Mesenchymal stem cell (in vitro differentiated cells and primary cell): ENCODE results near the gene CFAP100.

Experiments used
- DNase-seq: peaks from one replicate; pipeline ENCODE4 v3.0.0-alpha.2; 2013
- H2AFZ ChIP-seq: one replicate; pipeline ENCODE4 v1.6.1; 2013; ENCODE audit warnings: low read depth, mild to moderate bottlenecking, control low read depth, inconsistent platforms, low read length, moderate library complexity
- H2AK5ac ChIP-seq: 2 replicates; pipeline ENCODE4 v1.6.1; 2013; ENCODE audit warnings: low read length, moderate library complexity, mild to moderate bottlenecking, inconsistent platforms; ENCODE audit not compliant: severe bottlenecking
- H2BK120ac ChIP-seq: one replicate; pipeline ENCODE4 v1.6.1; 2013; ENCODE audit warnings: low read depth, mild to moderate bottlenecking, inconsistent platforms, low read length, moderate library complexity
- H2BK12ac ChIP-seq, 2 experiments: one replicate each; pipeline ENCODE4 v1.6.1; 2013; ENCODE audit warnings: inconsistent platforms in 2 of 2, low read length in 2 of 2, mild to moderate bottlenecking in 2 of 2, moderate library complexity in 2 of 2, control low read depth in 1 of 2
- H2BK15ac ChIP-seq: one replicate; pipeline ENCODE4 v1.6.1; 2013; ENCODE audit warnings: mild to moderate bottlenecking, low read depth, inconsistent platforms; ENCODE audit not compliant: poor library complexity, severe bottlenecking
- H2BK5ac ChIP-seq: 2 replicates; pipeline ENCODE4 v1.6.1; 2013; ENCODE audit warnings: low read depth, mild to moderate bottlenecking, low read length, control low read depth, inconsistent platforms; ENCODE audit not compliant: poor library complexity, severe bottlenecking
- H3K14ac ChIP-seq, 2 experiments: one replicate each; pipeline ENCODE4 v1.6.1; 2013; ENCODE audit warnings: inconsistent platforms in 2 of 2, low read length in 2 of 2, control low read depth in 1 of 2, mild to moderate bottlenecking in 1 of 2, moderate library complexity in 1 of 2
- H3K18ac ChIP-seq, 2 experiments: one replicate each; pipeline ENCODE4 v1.6.1; 2013; ENCODE audit warnings: inconsistent platforms in 2 of 2, low read length in 2 of 2, control low read depth in 1 of 2, low read depth in 1 of 2, mild to moderate bottlenecking in 1 of 2
- H3K23ac ChIP-seq, 2 experiments: one replicate each; pipeline ENCODE4 v1.6.1; 2013; ENCODE audit warnings: inconsistent platforms in 2 of 2, low read length in 2 of 2, mild to moderate bottlenecking in 2 of 2, moderate library complexity in 2 of 2, control low read depth in 1 of 2
- H3K27ac ChIP-seq: 2 replicates; pipeline ENCODE4 v1.5.1; 2013; ENCODE audit warnings: mild to moderate bottlenecking, moderate library complexity, low read length, control low read depth, inconsistent platforms; ENCODE audit not compliant: poor library complexity, severe bottlenecking
- H3K27me3 ChIP-seq, 2 experiments: 2 replicates each; pipeline versions ENCODE4 v1.6.1 to v1.7.0; 2013; ENCODE audit warnings: low read length in 2 of 2, mild to moderate bottlenecking in 2 of 2, moderate library complexity in 2 of 2, control low read depth in 1 of 2, inconsistent platforms in 1 of 2; ENCODE audit not compliant: control insufficient read depth in 1 of 2, insufficient read depth in 1 of 2
- H3K36me3 ChIP-seq, 2 experiments: 2 replicates each; pipeline versions ENCODE4 v1.6.1 to v1.7.0; 2013; ENCODE audit warnings: low read length in 2 of 2, control low read depth in 1 of 2, inconsistent platforms in 1 of 2, low read depth in 1 of 2, mild to moderate bottlenecking in 1 of 2; ENCODE audit not compliant: insufficient read depth in 2 of 2, control insufficient read depth in 1 of 2
- H3K4ac ChIP-seq, 2 experiments: one replicate each; pipeline ENCODE4 v1.6.1; 2013; ENCODE audit warnings: inconsistent platforms in 2 of 2, low read length in 2 of 2, mild to moderate bottlenecking in 2 of 2, moderate library complexity in 2 of 2, control low read depth in 1 of 2, low read depth in 1 of 2
- H3K4me1 ChIP-seq: 2 replicates; pipeline ENCODE4 v1.6.1; 2013; ENCODE audit warnings: low read depth, low read length, control low read depth; ENCODE audit not compliant: control insufficient read depth, insufficient read depth
- H3K4me2 ChIP-seq: 2 replicates; pipeline ENCODE4 v1.6.1; 2013; ENCODE audit warnings: low read length, mild to moderate bottlenecking, inconsistent platforms; ENCODE audit not compliant: poor library complexity, severe bottlenecking
- H3K4me3 ChIP-seq, 2 experiments: 2 replicates each; pipeline versions ENCODE4 v1.5.1 to v1.7.0; 2013; ENCODE audit warnings: low read length in 2 of 2, mild to moderate bottlenecking in 2 of 2, control low read depth in 1 of 2, low read depth in 1 of 2; ENCODE audit not compliant: insufficient read depth in 1 of 2
- H3K79me1 ChIP-seq: replicated peaks from 2 replicates; pipeline ENCODE4 v1.6.1; 2013; ENCODE audit warnings: mild to moderate bottlenecking, control low read depth, low read length, inconsistent platforms; ENCODE audit not compliant: poor library complexity, severe bottlenecking
- H3K9ac ChIP-seq: 2 replicates; pipeline ENCODE4 v1.7.0; 2013; ENCODE audit warnings: mild to moderate bottlenecking, low read length, moderate library complexity
- H3K9me3 ChIP-seq: 2 replicates; pipeline ENCODE4 v1.7.0; 2013; ENCODE audit warnings: mild to moderate bottlenecking, low read length; ENCODE audit not compliant: control insufficient read depth
- H4K8ac ChIP-seq: one replicate; pipeline ENCODE4 v1.6.1; 2013; ENCODE audit warnings: inconsistent platforms, mild to moderate bottlenecking, low read length, moderate library complexity
- H4K91ac ChIP-seq: one replicate; pipeline ENCODE4 v1.6.1; 2013; ENCODE audit warnings: mild to moderate bottlenecking, low read length, inconsistent platforms
- WGBS: methylation state at CpG from one replicate; pipeline ENCODE4 v1.1.7; 2013; ENCODE audit warnings: mixed read lengths; 5-methylcytosine and 5-hydroxymethylcytosine counted together

Gene CFAP100

DNA sequence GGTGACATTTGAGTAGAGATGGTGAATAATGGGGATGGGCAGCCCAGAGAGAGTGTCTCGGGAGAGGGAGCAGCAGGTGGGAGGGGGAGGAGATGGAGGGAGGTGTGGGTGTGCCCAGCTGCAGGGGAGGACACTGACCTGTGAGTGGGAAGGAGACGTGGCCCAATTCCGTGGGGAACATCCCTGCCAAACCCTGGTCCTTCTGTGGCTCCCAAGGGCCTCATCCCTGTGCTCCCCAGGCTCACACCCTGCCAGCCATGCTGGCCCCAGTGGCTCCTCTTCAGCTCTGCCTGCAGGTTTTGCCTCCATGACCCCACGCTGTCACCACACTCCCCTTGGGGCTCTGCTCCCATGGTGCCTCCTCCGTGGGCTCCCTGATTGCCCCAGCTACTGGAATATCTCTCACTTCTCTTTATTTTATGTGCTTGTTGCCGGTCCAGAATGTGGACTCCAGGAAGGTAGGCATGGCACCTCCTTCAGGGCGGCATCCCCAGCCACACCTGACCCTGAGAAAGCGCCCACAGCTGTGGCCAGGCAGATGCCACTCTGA, 7.0 kb downstream of the CFAP100 start:
- Histone ChIP-seq H3K18ac (no peak overlapping the region), H4K8ac (no peak overlapping the region), H3K23ac (no peak overlapping the region), H2AFZ (no peak overlapping the region), H3K36me3 (no peaks in the 10 kb centered on the region), H3K4me1 (peaks cover 3% of the 10 kb centered on the region), H3K9ac (no peak overlapping the region), H3K4me2 (no peak overlapping the region), H3K27ac (no peak overlapping the region), H2BK15ac (no peak overlapping the region), H2BK5ac (no peak overlapping the region), H3K4me3 (no peak overlapping the region), H3K27me3 (peaks cover 3 to 34% of the 10 kb centered on the region in 2 experiments), H2BK12ac (no peak overlapping the region), H2AK5ac (no peak overlapping the region), H3K9me3 (no peaks in the 10 kb centered on the region), H3K79me1 (no peaks in the 10 kb centered on the region), H3K14ac (no peak overlapping the region), H4K91ac (no peak overlapping the region), H2BK120ac (no peak overlapping the region), H3K4ac (no peak overlapping the region)
- WGBS = 72% methylated on average over 8 of the region's 8 CpGs
- DNase-seq = no peak

DNA sequence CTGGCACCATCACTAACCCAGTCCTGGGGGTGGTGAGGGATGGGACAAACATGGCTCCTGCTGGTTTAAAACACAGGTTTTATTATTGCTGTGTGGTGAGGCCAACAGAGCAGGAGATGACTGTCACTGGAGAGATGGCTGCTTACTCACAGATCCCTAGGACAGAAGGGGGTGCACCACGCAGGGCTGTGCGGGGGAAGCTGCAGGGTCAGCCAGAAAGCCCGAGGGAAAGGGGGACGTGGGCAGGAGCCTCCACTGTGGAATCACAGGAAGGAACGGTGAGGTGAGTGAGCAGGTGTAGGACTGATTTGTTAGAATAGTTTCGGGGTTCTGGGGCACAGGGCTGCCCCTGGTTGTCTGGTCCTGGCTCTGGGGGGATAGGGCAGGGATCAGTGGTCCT, 7.5 kb downstream of the CFAP100 start:
- no peak overlapping the region for H2BK15ac ChIP-seq
- no peak overlapping the region for H2AK5ac ChIP-seq
- H2AFZ ChIP-seq = no peak overlapping the region
- H3K36me3 ChIP-seq = no peaks in the 10 kb centered on the region
- no peak overlapping the region for H4K8ac ChIP-seq
- no peak overlapping the region for H2BK120ac ChIP-seq
- peaks cover 3 to 39% of the 10 kb centered on the region in 2 experiments for H3K27me3 ChIP-seq
- H3K4me2 ChIP-seq = no peak overlapping the region
- H2BK5ac ChIP-seq = no peak overlapping the region
- H3K14ac ChIP-seq = no peak overlapping the region
- H4K91ac ChIP-seq = no peak overlapping the region
- no peaks in the 10 kb centered on the region for H3K9me3 ChIP-seq
- H3K23ac ChIP-seq = no peak overlapping the region
- no peak overlapping the region for H3K9ac ChIP-seq
- DNase-seq = no peak
- WGBS = 75% methylated on average over 6 of the region's 6 CpGs
- peaks cover 3% of the 10 kb centered on the region for H3K4me1 ChIP-seq
- H3K18ac ChIP-seq = no peak overlapping the region
- no peaks in the 10 kb centered on the region for H3K79me1 ChIP-seq
- no peak overlapping the region for H3K27ac ChIP-seq
- H3K4ac ChIP-seq = no peak overlapping the region
- no peak overlapping the region for H3K4me3 ChIP-seq
- no peak overlapping the region for H2BK12ac ChIP-seq

DNA sequence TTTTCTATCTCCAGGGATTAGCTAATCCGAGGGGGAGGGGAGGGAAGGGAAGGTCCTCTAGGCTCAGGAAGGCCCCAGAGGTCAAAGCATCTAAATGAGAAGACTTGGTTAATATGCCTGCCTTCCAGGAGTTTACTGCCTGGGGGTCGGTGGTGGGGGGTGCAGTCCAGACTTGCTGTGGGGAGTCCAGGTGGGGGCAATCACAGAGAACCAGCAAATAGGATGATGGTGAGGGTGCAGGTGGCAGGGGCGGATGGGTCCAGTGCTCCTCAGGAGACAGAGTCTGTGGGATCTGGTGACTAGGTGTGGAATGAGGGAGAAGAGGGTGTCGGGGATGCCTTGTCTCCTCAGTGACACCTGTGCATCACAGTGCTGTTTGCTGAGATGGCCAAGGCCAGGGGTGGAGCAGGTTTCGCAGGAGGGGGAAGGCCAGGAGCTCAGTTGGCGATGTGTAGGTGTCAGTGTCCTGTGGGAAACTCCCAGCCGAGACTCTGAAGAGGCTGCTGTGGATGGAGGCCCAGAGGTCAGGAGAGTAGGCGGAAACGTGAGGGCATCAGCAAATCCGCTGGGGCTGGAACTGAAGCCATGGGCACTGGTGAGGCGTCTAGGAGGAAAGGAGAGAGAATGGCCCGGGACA, 8.1 kb downstream of the CFAP100 start:
- no peak overlapping the region for H3K4me3 ChIP-seq

DNA sequence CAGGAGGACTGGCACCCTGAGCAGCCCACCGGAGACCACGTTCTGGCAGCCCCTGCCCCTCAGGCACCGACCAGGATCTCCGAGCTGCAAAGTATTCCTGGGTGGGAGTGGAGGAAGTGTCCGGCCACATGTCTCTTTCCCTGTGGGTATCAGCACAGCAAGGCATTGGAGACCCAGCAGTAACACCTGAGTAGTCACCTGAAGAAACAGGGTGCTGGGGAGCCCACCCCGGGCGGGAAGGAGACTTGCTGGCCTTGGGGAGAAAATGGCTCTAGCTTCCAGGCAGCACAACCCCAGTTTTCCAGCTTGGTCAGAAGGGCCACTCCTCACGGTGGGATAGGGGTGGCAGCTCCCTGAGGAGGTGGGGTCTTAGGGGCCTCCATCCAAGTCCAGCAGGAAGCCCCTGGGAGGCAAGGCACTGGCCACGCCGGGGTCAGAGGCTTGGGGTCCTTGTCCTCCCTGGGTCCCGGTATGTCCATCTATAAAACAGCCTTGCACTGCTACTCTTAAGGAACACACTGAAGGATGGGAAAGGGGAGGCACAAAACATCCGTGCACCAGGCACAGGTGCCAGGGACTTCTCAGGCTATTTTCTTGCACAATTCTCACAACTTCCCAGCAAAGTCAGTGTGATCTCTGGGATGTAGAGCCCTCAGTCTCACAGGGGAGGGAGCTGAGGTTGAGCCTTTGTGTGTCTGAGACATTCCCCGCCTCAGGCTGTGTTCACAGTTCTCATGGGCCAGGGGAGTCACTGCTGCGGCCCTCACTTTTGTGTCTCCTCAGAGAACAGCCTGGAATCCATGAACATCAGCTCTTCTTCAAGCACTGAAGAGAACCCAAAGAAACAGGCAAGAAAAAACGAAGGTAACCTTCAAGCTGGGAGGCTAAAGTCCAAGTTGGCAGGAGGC, 11.9 kb downstream of the CFAP100 start:
- Histone ChIP-seq H3K18ac (no peak overlapping the region), H3K79me1 (no peaks in the 10 kb centered on the region), H4K8ac (no peak overlapping the region), H3K4me2 (no peak overlapping the region), H3K27me3 (peaks cover 16 to 71% of the 10 kb centered on the region in 2 experiments), H2BK12ac (no peak overlapping the region), H3K27ac (no peak overlapping the region), H3K23ac (no peak overlapping the region), H3K4me1 (peaks cover 3% of the 10 kb centered on the region), H2BK15ac (no peak overlapping the region), H2BK120ac (no peak overlapping the region), H3K14ac (no peak overlapping the region), H2AFZ (no peak overlapping the region), H3K36me3 (no peaks in the 10 kb centered on the region), H3K9ac (no peak overlapping the region), H3K4me3 (no peak overlapping the region), H2AK5ac (no peak overlapping the region), H4K91ac (no peak overlapping the region), H3K9me3 (no peaks in the 10 kb centered on the region), H2BK5ac (no peak overlapping the region), H3K4ac (no peak overlapping the region)
- no peak for DNase-seq
- WGBS = 86% methylated on average over 12 of the region's 15 CpGs

More for the DNA sequence above, 8.1 kb downstream of the CFAP100 start:
- Histone ChIP-seq H3K4ac (no peak overlapping the region), H4K91ac (no peak overlapping the region), H3K9me3 (no peaks in the 10 kb centered on the region), H3K4me2 (no peak overlapping the region), H3K79me1 (no peaks in the 10 kb centered on the region), H4K8ac (no peak overlapping the region), H3K18ac (no peak overlapping the region), H2AK5ac (no peak overlapping the region), H3K14ac (peak overlapping the region in 1 of 2 experiments; percentile 50), H2BK15ac (no peak overlapping the region), H3K27me3 (peaks cover 8 to 45% of the 10 kb centered on the region in 2 experiments), H3K4me1 (peaks cover 3% of the 10 kb centered on the region), H3K27ac (no peak overlapping the region), H3K9ac (no peak overlapping the region), H2AFZ (no peak overlapping the region), H3K36me3 (no peaks in the 10 kb centered on the region), H2BK12ac (no peak overlapping the region), H2BK120ac (no peak overlapping the region), H2BK5ac (no peak overlapping the region), H3K23ac (no peak overlapping the region)
- DNase-seq = no peak
- 90% methylated on average over 11 of the region's 12 CpGs for WGBS
